Mucosa of stomach (tissue), 1 donor: ENCODE measurements around the gene LRIG3.

Source experiments
- H3K27me3 ChIP-seq: one replicate; pipeline ENCODE4 v1.7.0; 2013; ENCODE audit warnings: mild to moderate bottlenecking, low read length; ENCODE audit not compliant: control insufficient read depth, insufficient read depth
- H3K36me3 ChIP-seq: one replicate; pipeline ENCODE4 v1.7.0; 2013; ENCODE audit warnings: low read length; ENCODE audit not compliant: control insufficient read depth, insufficient read depth
- H3K4me1 ChIP-seq: one replicate; pipeline ENCODE4 v1.7.0; 2013; ENCODE audit warnings: mild to moderate bottlenecking, low read length; ENCODE audit not compliant: control insufficient read depth, insufficient read depth
- H3K4me3 ChIP-seq: one replicate; pipeline ENCODE4 v1.7.0; 2013; ENCODE audit warnings: low read length
- H3K9ac ChIP-seq: one replicate; pipeline ENCODE4 v1.7.0; 2013; ENCODE audit warnings: mild to moderate bottlenecking, low read length, moderate library complexity
- H3K9me3 ChIP-seq: one replicate; pipeline ENCODE4 v1.7.0; 2013; ENCODE audit warnings: mild to moderate bottlenecking, low read length, moderate library complexity; ENCODE audit not compliant: control insufficient read depth
- donor health status: Pancreatic carcinoma.

Gene LRIG3

DNA sequence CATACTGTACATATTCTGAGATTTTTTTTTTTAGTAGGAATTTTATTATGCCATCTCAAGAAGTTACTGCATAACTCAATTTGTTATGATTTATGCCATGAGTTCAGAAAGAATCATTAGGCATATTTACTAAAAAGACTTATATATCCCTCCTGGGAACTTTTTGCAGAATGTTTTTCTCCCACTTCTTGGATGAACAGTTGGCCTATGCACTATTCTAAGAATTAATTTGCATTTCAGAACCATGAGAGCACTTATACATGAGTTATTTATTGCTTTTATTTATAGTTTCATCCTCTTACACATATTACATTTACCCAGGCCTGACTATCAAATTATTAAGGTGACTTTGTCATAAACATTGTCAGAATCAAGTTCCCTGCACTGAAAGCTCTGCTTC is 6.3 kb upstream of the LRIG3 start:
- Histone ChIP-seq H3K27me3 (no peaks in the 10 kb centered on the region), H3K4me3 (no peak overlapping the region), H3K36me3 (no peaks in the 10 kb centered on the region), H3K9ac (no peak overlapping the region), H3K9me3 (no peaks in the 10 kb centered on the region), H3K4me1 (peaks cover 9% of the 10 kb centered on the region)

DNA sequence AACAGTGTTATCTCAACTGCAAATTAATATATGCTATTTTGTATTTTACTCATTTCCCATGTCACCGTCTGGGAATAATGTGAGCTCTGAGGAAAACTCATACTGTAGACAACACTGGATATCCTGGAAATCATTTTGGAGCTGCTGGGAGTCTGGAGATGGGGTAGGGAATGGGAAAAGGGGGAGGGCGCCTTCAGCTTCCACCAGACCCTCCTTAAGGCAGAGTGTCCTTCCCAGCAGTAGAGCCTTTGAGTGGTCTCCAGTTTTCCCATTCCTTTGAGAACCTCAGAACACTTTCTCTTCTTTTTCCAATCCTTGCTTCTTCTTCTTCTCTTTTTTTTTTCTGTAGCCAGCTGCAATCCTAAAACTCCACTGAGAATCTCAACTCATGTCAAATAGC is 5.4 kb upstream of the LRIG3 start:
- Histone ChIP-seq H3K9me3 (no peaks in the 10 kb centered on the region), H3K36me3 (no peaks in the 10 kb centered on the region), H3K4me1 (peaks cover 9% of the 10 kb centered on the region), H3K9ac (peak overlapping the region; percentile 10), H3K4me3 (no peak overlapping the region), H3K27me3 (no peaks in the 10 kb centered on the region)

DNA sequence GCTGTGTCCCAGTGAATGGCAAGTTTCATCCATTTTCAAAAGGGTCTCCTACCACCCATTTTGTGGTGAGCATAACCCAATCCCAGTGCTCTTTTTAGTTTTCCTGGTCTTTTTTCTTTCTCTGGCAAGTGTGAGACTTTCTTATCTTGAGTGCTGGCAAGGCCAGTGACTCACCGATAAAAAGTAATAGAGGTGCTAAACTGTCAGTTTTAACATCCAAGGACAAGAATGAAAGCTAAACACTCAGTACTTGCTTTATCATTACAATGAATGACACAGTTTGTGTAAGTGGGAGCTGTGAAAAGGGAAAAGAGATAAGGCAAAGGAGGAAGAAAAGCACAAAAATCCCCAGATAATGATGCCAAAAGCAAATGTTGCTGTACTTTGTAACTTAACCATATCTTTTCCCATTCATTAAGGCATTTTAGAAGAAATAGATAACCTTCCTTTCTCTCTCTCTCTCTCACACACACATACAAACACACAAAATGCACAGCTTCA is 4.9 kb upstream of the LRIG3 start:
- no peaks in the 10 kb centered on the region for H3K36me3 ChIP-seq
- peaks cover 9% of the 10 kb centered on the region for H3K4me1 ChIP-seq
- H3K27me3 ChIP-seq: no peaks in the 10 kb centered on the region
- no peak overlapping the region for H3K9ac ChIP-seq
- H3K9me3 ChIP-seq: no peaks in the 10 kb centered on the region
- no peak overlapping the region for H3K4me3 ChIP-seq

DNA sequence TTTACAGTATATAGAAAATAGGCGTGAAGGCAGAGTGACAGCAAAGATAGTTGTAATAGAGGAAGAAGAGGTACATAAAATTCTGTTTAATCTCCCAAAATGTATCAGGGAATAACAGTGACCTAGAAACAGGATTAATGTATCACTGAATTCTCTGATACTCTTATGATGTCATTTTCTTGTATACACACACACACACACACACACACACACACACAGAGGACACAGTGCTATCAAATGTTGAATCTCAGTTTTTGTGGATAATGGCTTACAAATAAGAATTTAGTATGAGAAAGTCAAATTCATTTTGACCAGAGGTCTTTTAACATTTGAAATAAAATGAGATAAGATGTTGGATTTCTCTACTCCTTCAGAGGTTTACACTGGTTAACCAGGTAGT is 4.3 kb upstream of the LRIG3 start:
- Histone ChIP-seq H3K4me1 (peaks cover 9% of the 10 kb centered on the region), H3K9ac (no peak overlapping the region), H3K36me3 (no peaks in the 10 kb centered on the region), H3K9me3 (no peaks in the 10 kb centered on the region), H3K27me3 (no peaks in the 10 kb centered on the region), H3K4me3 (no peak overlapping the region)

DNA sequence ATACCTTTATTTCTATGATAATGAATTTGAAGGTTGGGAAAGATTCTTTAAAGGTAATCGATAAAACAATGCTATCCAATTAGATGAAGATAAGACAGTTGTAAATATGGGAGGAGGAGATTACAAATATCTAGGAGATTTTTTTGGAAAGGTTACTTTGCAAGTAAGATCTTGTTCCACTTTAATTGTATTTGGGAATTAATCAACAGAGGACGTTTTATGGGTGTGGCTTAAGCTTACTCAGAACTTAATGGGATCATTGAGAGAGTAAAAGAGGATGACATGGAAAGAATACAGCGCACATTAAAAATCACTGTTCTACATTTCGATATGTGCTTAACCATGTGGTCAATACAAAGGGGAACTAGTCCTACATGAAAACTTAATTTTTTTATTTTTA is 3.5 kb upstream of the LRIG3 start:
- H3K9me3 ChIP-seq: no peaks in the 10 kb centered on the region
- no peaks in the 10 kb centered on the region for H3K36me3 ChIP-seq
- peaks cover 9% of the 10 kb centered on the region for H3K4me1 ChIP-seq
- no peak overlapping the region for H3K9ac ChIP-seq
- no peak overlapping the region for H3K4me3 ChIP-seq
- H3K27me3 ChIP-seq: no peaks in the 10 kb centered on the region

DNA sequence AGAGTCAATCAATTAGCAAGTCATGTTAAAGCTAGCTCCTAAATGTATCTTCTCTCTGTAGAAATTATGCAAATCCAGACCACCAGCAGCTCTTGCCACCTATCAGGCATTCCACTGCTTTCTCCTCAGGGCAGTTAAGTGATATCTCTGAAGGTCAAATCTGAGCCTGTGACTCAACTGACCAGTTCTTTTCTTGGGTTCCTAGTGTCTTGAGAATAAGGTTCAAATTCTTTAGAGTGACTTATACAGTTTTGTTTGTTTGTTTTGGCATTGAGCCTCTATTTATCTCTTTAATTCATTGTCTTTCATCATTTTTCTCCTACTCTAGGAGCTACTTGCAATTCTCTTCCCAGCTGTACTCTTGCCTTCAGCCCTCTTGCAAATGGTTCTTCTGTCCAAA is 2.5 kb upstream of the LRIG3 start:
- H3K9ac ChIP-seq: no peak overlapping the region
- no peaks in the 10 kb centered on the region for H3K27me3 ChIP-seq
- H3K36me3 ChIP-seq: no peaks in the 10 kb centered on the region
- no peaks in the 10 kb centered on the region for H3K9me3 ChIP-seq
- H3K4me1 ChIP-seq: peaks cover 9% of the 10 kb centered on the region
- H3K4me3 ChIP-seq: no peak overlapping the region

GRCh38 chr12:58920961-58921861 is 907 bp upstream of the LRIG3 start:
- Histone ChIP-seq H3K9me3 (no peaks in the 10 kb centered on the region), H3K4me1 (peaks cover 9% of the 10 kb centered on the region), H3K4me3 (peak overlapping the region; percentile 56), H3K36me3 (no peaks in the 10 kb centered on the region), H3K9ac (peak overlapping the region; percentile 88), H3K27me3 (no peaks in the 10 kb centered on the region)

DNA sequence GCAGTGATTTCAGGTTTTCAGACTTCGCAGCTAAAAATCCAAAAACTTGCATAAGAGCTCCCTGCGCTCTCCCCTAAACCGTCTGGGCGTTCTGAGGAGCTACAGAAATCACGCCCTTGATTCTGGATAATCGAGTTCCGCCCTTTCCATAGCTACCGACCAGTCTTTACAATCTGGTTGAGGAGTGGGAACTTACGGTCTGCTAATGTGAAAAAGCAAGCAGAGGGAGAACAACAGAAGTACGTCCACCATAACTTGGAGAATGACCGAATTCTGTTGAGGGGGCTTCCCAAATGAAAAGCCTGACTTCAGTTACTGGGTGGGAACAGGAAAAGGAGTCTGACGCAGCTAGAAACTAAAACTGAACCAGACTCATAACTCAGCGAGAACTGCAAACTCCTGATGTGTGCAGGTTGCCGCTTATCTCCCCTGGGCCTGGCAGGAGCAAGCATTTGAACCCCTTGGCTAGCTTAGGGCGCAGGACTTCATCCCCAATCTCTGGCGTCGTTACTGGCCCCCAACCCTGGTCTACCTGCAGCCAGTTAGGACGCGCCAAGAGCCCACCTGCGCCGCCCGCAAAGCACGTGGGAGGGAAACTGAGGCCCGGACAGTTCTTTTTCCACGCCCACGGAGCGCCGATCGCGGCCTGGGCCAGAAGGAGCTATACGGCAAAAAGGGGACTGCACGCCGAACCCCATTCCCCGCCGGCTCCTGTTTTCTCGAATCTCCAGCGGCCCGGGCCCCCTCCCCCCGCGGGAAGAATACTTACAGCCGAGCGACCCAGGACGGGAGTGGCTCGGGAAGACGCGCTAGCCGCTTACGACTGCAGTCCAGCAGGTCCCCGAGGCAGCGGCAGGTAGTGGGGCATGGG is 838 bp downstream of the LRIG3 start:
- Histone ChIP-seq H3K36me3 (no peaks in the 10 kb centered on the region), H3K9ac (peak overlapping the region; percentile 88), H3K27me3 (no peaks in the 10 kb centered on the region), H3K4me1 (peaks cover 19% of the 10 kb centered on the region), H3K4me3 (peak overlapping the region; percentile 56), H3K9me3 (no peaks in the 10 kb centered on the region)

DNA sequence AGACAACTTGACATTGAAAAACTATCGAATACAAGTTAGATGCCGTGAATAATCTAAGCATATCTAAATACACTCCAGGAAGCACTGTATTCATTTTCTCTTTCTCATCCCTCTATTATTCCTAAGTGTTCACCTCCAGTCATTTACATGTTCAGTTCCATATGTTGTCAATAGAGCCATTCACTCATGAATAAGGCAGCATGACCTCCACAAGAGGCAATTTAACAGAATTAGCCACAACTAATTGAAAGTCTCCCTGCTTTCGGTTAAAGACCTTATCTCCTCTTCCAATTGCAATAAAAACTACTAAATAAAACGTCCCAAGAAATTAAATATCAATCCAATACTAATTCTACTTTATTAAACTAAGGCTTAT is 1.8 kb downstream of the LRIG3 start:
- Histone ChIP-seq H3K27me3 (no peaks in the 10 kb centered on the region), H3K36me3 (no peaks in the 10 kb centered on the region), H3K9ac (peak overlapping the region; percentile 88), H3K4me1 (peaks cover 29% of the 10 kb centered on the region), H3K9me3 (no peaks in the 10 kb centered on the region), H3K4me3 (peak overlapping the region; percentile 56)

DNA sequence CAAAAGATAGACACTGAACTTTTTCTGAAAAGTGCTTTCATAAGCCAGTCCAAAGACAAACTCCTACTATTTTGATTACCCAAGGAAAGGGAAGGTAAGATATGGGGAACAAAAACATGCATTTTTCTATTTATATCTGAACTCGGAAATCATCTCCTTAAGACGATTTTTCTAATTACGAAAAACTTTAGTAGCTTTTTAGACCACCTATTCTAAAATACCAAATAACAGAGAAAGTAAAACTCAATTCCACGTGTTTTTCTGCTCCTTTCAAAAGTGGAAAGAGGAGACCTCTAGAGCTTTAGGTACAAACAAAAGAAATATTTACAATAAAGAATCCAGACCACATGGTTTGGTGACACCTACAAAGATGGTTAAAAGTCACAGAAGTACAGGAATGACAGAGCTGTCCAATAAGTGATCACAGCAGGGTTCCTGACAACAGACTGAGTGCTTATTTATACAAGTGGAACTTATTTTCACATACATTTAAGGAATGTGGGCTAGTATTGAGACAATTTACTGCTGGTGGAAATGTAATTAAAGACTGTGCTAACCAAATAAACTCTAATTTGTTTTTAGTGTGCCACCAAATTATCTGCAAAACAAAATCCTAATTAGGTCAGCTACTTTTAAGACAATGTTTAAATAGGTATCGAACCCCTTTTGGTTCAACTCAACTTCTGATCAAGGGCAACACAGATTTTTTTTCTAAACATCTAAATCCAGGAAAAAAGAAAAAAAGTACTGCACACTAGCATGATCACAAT is 2.4 kb downstream of the LRIG3 start:
- peaks cover 29% of the 10 kb centered on the region for H3K4me1 ChIP-seq
- peak overlapping the region; percentile 56 for H3K4me3 ChIP-seq
- H3K9me3 ChIP-seq: no peaks in the 10 kb centered on the region
- H3K9ac ChIP-seq: peak overlapping the region; percentile 88
- H3K27me3 ChIP-seq: no peaks in the 10 kb centered on the region
- no peaks in the 10 kb centered on the region for H3K36me3 ChIP-seq

DNA sequence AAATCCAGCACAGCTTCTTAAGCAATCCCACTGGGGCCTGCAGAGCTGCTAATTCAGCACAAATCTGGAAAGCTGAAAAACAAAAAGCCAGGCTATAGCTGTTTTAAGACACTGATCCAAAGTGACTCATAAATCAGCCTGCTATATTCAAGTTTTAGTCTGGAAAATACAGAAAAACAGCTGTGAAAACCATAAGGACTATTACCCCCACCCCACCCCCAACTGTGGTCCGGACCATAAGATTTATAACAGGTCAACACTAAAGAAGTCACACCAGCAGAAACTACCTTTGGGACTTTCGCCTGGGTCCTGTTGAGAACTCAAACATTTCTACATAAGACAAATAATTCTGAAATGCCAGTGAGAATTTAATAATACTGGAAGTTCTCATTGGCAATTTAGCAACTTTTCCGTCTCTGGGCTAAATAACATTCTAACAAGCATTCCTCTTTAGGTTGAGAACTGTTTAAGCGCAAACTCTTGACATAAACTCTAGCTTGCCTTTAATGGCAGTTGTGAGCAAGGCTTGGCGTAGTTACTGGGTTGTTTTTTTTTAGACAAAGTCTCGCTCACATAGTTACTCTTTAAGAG is 3.3 kb downstream of the LRIG3 start:
- no peaks in the 10 kb centered on the region for H3K9me3 ChIP-seq
- peaks cover 32% of the 10 kb centered on the region for H3K4me1 ChIP-seq
- H3K9ac ChIP-seq: peak overlapping the region; percentile 88
- no peaks in the 10 kb centered on the region for H3K36me3 ChIP-seq
- H3K4me3 ChIP-seq: no peak overlapping the region
- no peaks in the 10 kb centered on the region for H3K27me3 ChIP-seq
